HEK293 (cell line): Measurements from ENCODE around the gene FOXN1.

Experiments used
- CTCF ChIA-PET: fragments of 350-600 bp; formaldehyde crosslinking; extraction: SDS; loops from one replicate; lab custom pipeline; 2021; ENCODE audit warnings: antibody characterized with exemption; lab: Yijun Ruan, JAX
- POLR2A ChIA-PET: fragments of 300-600 bp; formaldehyde crosslinking; extraction: SDS; loops from one replicate; lab custom pipeline; 2020; ENCODE audit warnings: antibody characterized with exemption, inconsistent platforms; lab: Yijun Ruan, JAX
- H3K27ac ChIP-seq: fragments of 200-500 bp; sonication (Bioruptor generic); 2 replicates; pipeline ENCODE4 v1.5.1; 2014; ENCODE audit warnings: low read depth, low read length, control low read depth, inconsistent platforms; ENCODE audit errors: extremely low read depth
- H3K36me3 ChIP-seq, 2 experiments: fragments of 200-500 bp in 1 of 2; sonication (Bioruptor generic) in 1 of 2; 1 replicate in 1 of 2; 2 replicates in 1 of 2; pipeline ENCODE4 v1.5.1; 2014 to 2017; ENCODE audit warnings: inconsistent platforms in 2 of 2, low read length in 2 of 2; ENCODE audit not compliant: control insufficient read depth in 2 of 2, insufficient read depth in 1 of 2
- H3K4me1 ChIP-seq: fragments of 200-500 bp; sonication (Bioruptor generic); 2 replicates; pipeline ENCODE4 v1.5.1; 2014; ENCODE audit warnings: mild to moderate bottlenecking, low read length, inconsistent platforms; ENCODE audit not compliant: control insufficient read depth, insufficient read depth
- H3K4me3 ChIP-seq: 2 replicates; pipeline ENCODE4 v1.5.1; 2011; ENCODE audit warnings: low read depth, mild to moderate bottlenecking, control low read depth, low read length, moderate library complexity
- H3K9me3 ChIP-seq: fragments of 200-500 bp; sonication (Bioruptor generic); 2 replicates; pipeline ENCODE4 v1.5.1; 2014; ENCODE audit warnings: low read depth, low read length, inconsistent platforms; ENCODE audit not compliant: control insufficient read depth, insufficient read depth
- BCL11A ChIP-seq: fragments of 450-650 bp; formaldehyde crosslinking; IDR thresholded peaks from 2 replicates; pipeline ENCODE4 v1.5.1; 2016; ENCODE audit warnings: low read depth, missing biosample characterization, missing genetic modification characterization
- EGR2 ChIP-seq: fragments of 450-650 bp; formaldehyde crosslinking; IDR thresholded peaks from 2 replicates; pipeline ENCODE4 v1.5.1; 2016; ENCODE audit warnings: low read depth, missing biosample characterization, missing genetic modification characterization
- GLI4 ChIP-seq: fragments of 450-650 bp; formaldehyde crosslinking; IDR thresholded peaks from 2 replicates; pipeline ENCODE4 v1.5.1; 2016; ENCODE audit warnings: missing biosample characterization, missing genetic modification characterization
- GLIS1 ChIP-seq: fragments of 450-650 bp; formaldehyde crosslinking; IDR thresholded peaks from 2 replicates; pipeline ENCODE4 v1.5.1; 2016; ENCODE audit warnings: missing biosample characterization, missing genetic modification characterization
- GLIS2 ChIP-seq: fragments of 450-650 bp; formaldehyde crosslinking; IDR thresholded peaks from 2 replicates; pipeline ENCODE4 v1.5.1; 2016; ENCODE audit warnings: missing biosample characterization, missing genetic modification characterization
- MZF1 ChIP-seq: fragments of 450-650 bp; formaldehyde crosslinking; IDR thresholded peaks from 2 replicates; pipeline ENCODE4 v1.5.1; 2017; ENCODE audit warnings: missing biosample characterization, missing genetic modification characterization, borderline replicate concordance
- RBAK ChIP-seq: fragments of 450-650 bp; formaldehyde crosslinking; IDR thresholded peaks from 2 replicates; pipeline ENCODE4 v1.5.1; 2016; ENCODE audit warnings: missing biosample characterization, missing genetic modification characterization
- SALL2 ChIP-seq: fragments of 450-650 bp; formaldehyde crosslinking; IDR thresholded peaks from 2 replicates; pipeline ENCODE4 v1.5.0; 2017; ENCODE audit warnings: missing biosample characterization, mild to moderate bottlenecking, missing genetic modification characterization, borderline replicate concordance
- SCRT1 ChIP-seq: fragments of 450-650 bp; formaldehyde crosslinking; IDR thresholded peaks from 2 replicates; pipeline ENCODE4 v1.5.1; 2016; ENCODE audit warnings: missing biosample characterization, missing genetic modification characterization, borderline replicate concordance
- SCRT2 ChIP-seq: fragments of 450-650 bp; formaldehyde crosslinking; IDR thresholded peaks from 2 replicates; pipeline ENCODE4 v1.5.1; 2016; ENCODE audit warnings: missing biosample characterization, missing genetic modification characterization
- SETDB1 ChIP-seq: IDR thresholded peaks from one replicate; pipeline ENCODE4 v1.6.1; 2017; ENCODE audit warnings: mild to moderate bottlenecking, low read length, moderate library complexity, mixed read lengths; ENCODE audit not compliant: insufficient read length
- ZBTB17 ChIP-seq: fragments of 450-650 bp; formaldehyde crosslinking; IDR thresholded peaks from 2 replicates; pipeline ENCODE4 v1.5.1; 2016; ENCODE audit warnings: missing biosample characterization, missing genetic modification characterization
- ZEB2 ChIP-seq: fragments of 450-650 bp; formaldehyde crosslinking; IDR thresholded peaks from 2 replicates; pipeline ENCODE4 v1.5.1; 2016; ENCODE audit warnings: missing biosample characterization, missing genetic modification characterization
- ZFP3 ChIP-seq: fragments of 450-650 bp; formaldehyde crosslinking; IDR thresholded peaks from 2 replicates; pipeline ENCODE4 v1.5.1; 2016; ENCODE audit warnings: low read depth, missing biosample characterization, missing genetic modification characterization
- ZNF121 ChIP-seq: fragments of 450-650 bp; formaldehyde crosslinking; IDR thresholded peaks from 2 replicates; pipeline ENCODE4 v1.5.1; 2016; ENCODE audit warnings: missing biosample characterization, missing genetic modification characterization
- ZNF211 ChIP-seq: fragments of 450-650 bp; formaldehyde crosslinking; IDR thresholded peaks from 2 replicates; pipeline ENCODE4 v1.5.1; 2016; ENCODE audit warnings: low read depth, missing biosample characterization, missing genetic modification characterization
- ZNF221 ChIP-seq: fragments of 450-650 bp; formaldehyde crosslinking; IDR thresholded peaks from 2 replicates; pipeline ENCODE4 v1.5.1; 2017; ENCODE audit warnings: missing biosample characterization, missing genetic modification characterization, borderline replicate concordance
- ZNF24 ChIP-seq: fragments of 450-650 bp; formaldehyde crosslinking; IDR thresholded peaks from 2 replicates; pipeline ENCODE4 v1.5.1; 2016; ENCODE audit warnings: missing biosample characterization, missing genetic modification characterization
- ZNF416 ChIP-seq: fragments of 450-650 bp; formaldehyde crosslinking; IDR thresholded peaks from 2 replicates; pipeline ENCODE4 v1.5.1; 2016; ENCODE audit warnings: missing biosample characterization, missing genetic modification characterization
- ZNF510 ChIP-seq: fragments of 450-650 bp; formaldehyde crosslinking; IDR thresholded peaks from 2 replicates; pipeline ENCODE4 v1.5.1; 2018; ENCODE audit warnings: mild to moderate bottlenecking, missing genetic modification characterization, missing biosample characterization; ENCODE audit not compliant: insufficient replicate concordance
- ZNF544 ChIP-seq: fragments of 450-650 bp; formaldehyde crosslinking; IDR thresholded peaks from 2 replicates; pipeline ENCODE4 v1.5.0; 2017; ENCODE audit warnings: missing biosample characterization, missing genetic modification characterization
- ZNF555 ChIP-seq: fragments of 450-650 bp; formaldehyde crosslinking; conservative IDR thresholded peaks from 2 replicates; pipeline ENCODE4 v1.5.1; 2017; ENCODE audit warnings: missing biosample characterization, mild to moderate bottlenecking, missing genetic modification characterization, inconsistent platforms
- ZNF558 ChIP-seq: fragments of 450-650 bp; formaldehyde crosslinking; IDR thresholded peaks from 2 replicates; pipeline ENCODE4 v1.5.1; 2016; ENCODE audit warnings: missing biosample characterization, missing genetic modification characterization
- ZNF561 ChIP-seq: fragments of 450-650 bp; IDR thresholded peaks from 2 replicates; pipeline ENCODE4 v1.5.1; 2018; ENCODE audit warnings: missing biosample characterization, missing genetic modification characterization, borderline replicate concordance
- ZNF600 ChIP-seq: fragments of 450-650 bp; formaldehyde crosslinking; IDR thresholded peaks from 2 replicates; pipeline ENCODE4 v1.5.1; 2016; ENCODE audit warnings: missing biosample characterization, missing genetic modification characterization
- ZNF623 ChIP-seq: fragments of 450-650 bp; formaldehyde crosslinking; IDR thresholded peaks from 2 replicates; pipeline ENCODE4 v1.5.1; 2016; ENCODE audit warnings: missing biosample characterization, missing genetic modification characterization
- ZNF707 ChIP-seq: fragments of 450-650 bp; formaldehyde crosslinking; IDR thresholded peaks from 2 replicates; pipeline ENCODE4 v1.5.1; 2016; ENCODE audit warnings: missing biosample characterization, missing genetic modification characterization
- ZNF785 ChIP-seq: fragments of 450-650 bp; formaldehyde crosslinking; IDR thresholded peaks from 2 replicates; pipeline ENCODE4 v1.5.1; 2016; ENCODE audit warnings: missing biosample characterization, missing genetic modification characterization
- ZNF830 ChIP-seq: fragments of 450-650 bp; IDR thresholded peaks from 2 replicates; pipeline ENCODE4 v1.5.0; 2018; ENCODE audit warnings: missing biosample characterization, missing genetic modification characterization, low read depth, mild to moderate bottlenecking, moderate library complexity
- ZSCAN30 ChIP-seq: fragments of 450-650 bp; IDR thresholded peaks from 2 replicates; pipeline ENCODE4 v1.5.1; 2018; ENCODE audit warnings: missing biosample characterization, mild to moderate bottlenecking, missing genetic modification characterization, moderate library complexity
- ZXDB ChIP-seq: fragments of 450-650 bp; formaldehyde crosslinking; IDR thresholded peaks from 2 replicates; pipeline ENCODE4 v1.5.1; 2016; ENCODE audit warnings: missing biosample characterization, missing genetic modification characterization
- TF ChIP-seq, protein P1 (sequence below): fragments of 450-650 bp; formaldehyde crosslinking; IDR thresholded peaks from 2 replicates; pipeline ENCODE4 v1.5.1; 2016; ENCODE audit warnings: missing biosample characterization, missing genetic modification characterization
- TF ChIP-seq, protein P2 (sequence below): fragments of 450-650 bp; formaldehyde crosslinking; IDR thresholded peaks from 2 replicates; pipeline ENCODE4 v1.5.1; 2016; ENCODE audit warnings: missing biosample characterization, missing genetic modification characterization, borderline replicate concordance
- TF ChIP-seq, protein P3 (sequence below): fragments of 450-650 bp; formaldehyde crosslinking; IDR thresholded peaks from 2 replicates; pipeline ENCODE4 v1.5.1; 2016; ENCODE audit warnings: missing biosample characterization, missing genetic modification characterization

FOXN1 gene

DNA sequence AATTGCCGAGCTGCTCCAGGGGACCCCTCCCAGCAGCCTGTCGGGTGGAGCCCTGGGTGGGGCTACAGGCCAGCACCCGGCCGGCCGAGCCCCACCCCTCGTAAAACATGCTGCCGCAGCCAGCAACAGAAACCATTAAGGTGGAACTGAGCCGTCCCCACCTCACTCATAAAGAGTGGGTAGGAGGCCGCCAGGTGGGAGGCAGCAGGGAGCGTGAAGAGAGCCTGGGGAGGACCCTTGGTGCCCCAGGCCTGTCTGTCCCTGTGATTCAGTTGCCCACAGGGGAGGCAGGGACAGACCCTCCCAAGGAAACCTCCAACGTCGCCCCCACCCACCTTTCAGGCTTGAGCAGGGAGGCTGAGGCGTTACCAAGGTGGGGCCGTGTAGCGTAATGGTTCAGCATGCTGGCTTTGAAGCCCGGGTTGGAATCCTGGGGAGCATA is 8.4 kb downstream of the FOXN1 start (continued):
- TF ChIP-seq, protein P1, sequence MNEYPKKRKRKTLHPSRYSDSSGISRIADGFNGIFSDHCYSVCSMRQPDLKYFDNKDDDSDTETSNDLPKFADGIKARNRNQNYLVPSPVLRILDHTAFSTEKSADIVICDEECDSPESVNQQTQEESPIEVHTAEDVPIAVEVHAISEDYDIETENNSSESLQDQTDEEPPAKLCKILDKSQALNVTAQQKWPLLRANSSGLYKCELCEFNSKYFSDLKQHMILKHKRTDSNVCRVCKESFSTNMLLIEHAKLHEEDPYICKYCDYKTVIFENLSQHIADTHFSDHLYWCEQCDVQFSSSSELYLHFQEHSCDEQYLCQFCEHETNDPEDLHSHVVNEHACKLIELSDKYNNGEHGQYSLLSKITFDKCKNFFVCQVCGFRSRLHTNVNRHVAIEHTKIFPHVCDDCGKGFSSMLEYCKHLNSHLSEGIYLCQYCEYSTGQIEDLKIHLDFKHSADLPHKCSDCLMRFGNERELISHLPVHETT (tag by site-specific recombination), result no peak
- TF ChIP-seq EGR2 (tag by site-specific recombination) (peak; percentile 65), GLIS1 (tag by site-specific recombination) (peak; percentile 68), ZNF785 (no peak), ZNF510 (tag by site-specific recombination) (no peak), ZNF416 (tag by site-specific recombination) (no peak), GLI4 (tag by site-specific recombination) (no peak), ZBTB17 (tag by site-specific recombination) (no peak), ZNF623 (no peak), ZNF24 (tag by site-specific recombination) (no peak), ZNF600 (tag by site-specific recombination) (no peak), GLIS2 (tag by site-specific recombination) (peak; percentile 39), ZNF221 (tag by site-specific recombination) (no peak)
- TF ChIP-seq, all 188 proteins: peak for 6

DNA sequence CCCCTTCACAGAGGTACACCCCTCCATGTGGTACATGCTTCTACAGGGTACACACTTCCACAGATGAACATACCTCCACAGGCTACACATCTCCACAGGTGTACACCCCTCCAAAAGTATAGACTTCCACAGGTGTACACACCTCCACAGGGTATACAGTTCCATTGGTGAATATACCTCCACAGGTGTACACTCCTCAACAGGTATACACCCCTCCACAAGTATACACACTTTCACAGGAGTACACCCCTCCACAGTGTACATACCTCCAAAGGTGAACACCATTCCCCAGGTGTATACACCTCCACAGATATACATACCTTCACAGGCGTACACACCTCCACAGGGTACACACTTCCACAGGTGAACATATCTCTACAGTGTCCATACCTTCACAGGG is 9.4 kb downstream of the FOXN1 start:
- Histone ChIP-seq H3K36me3 (no peaks in the 10 kb centered on the region), H3K27ac (no peak overlapping the region), H3K9me3 (no peaks in the 10 kb centered on the region), H3K4me1 (peaks cover 4% of the 10 kb centered on the region; the same call in 1 of the 2 replicates), H3K4me3 (no peak overlapping the region)
- no peak for TF ChIP-seq BCL11A (tag by site-specific recombination)
- TF ChIP-seq RBAK (tag by site-specific recombination), result no peak
- TF ChIP-seq SCRT2, result peak; percentile 72
- TF ChIP-seq ZSCAN30 (tag by site-specific recombination), result no peak
- no peak for TF ChIP-seq ZNF830 (tag by site-specific recombination)
- no peak for TF ChIP-seq ZNF558 (tag by site-specific recombination)
- peak; percentile 48; the same call in 1 of the 2 replicates for TF ChIP-seq ZEB2 (tag by site-specific recombination)
- no peak for TF ChIP-seq ZNF561 (tag by site-specific recombination)
- TF ChIP-seq MZF1, result no peak
- peak; percentile 55; the same call in 1 of the 2 replicates for TF ChIP-seq SCRT1
- TF ChIP-seq ZNF707 (tag by site-specific recombination), result no peak
- no peak for TF ChIP-seq ZNF211 (tag by site-specific recombination)
- TF ChIP-seq ZXDB (tag by site-specific recombination), result no peak
- CTCF ChIA-PET, result interaction anchor here (1.2 kb wide), 1 partner anchor 15 kb away, joined by 3 read pairs; no protein-coding TSS in a partner anchor
- POLR2A ChIA-PET, result no interaction called here

DNA sequence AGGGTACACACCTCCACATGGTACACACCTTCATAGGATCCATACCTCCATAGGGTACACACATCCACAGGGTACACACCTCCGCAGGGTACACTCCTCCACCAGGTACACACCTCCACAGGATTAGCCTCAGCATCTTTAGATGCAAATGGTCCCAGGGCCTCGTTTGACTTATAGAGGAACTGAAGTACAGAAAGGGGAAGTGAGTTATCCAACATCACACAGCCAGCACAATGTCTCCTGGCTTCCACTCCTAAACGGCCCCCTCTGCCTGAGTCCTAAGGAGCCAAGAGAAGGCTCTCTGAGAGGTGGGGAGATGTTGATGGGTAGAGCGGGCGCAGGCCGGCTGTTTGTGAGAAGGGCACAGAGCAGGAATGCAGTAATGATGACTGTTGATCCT is 12.0 kb downstream of the FOXN1 start:
- H3K27ac ChIP-seq, result no peak overlapping the region
- ChIA-PET POLR2A (no interaction called here), CTCF (no interaction called here)
- peaks cover 4% of the 10 kb centered on the region; the same call in 1 of the 2 replicates for H3K4me1 ChIP-seq
- H3K36me3 ChIP-seq, result no peaks in the 10 kb centered on the region
- H3K4me3 ChIP-seq, result no peak overlapping the region
- no peaks in the 10 kb centered on the region for H3K9me3 ChIP-seq
- TF ChIP-seq ZFP3 (tag by site-specific recombination), result no peak
- TF ChIP-seq, protein P2, sequence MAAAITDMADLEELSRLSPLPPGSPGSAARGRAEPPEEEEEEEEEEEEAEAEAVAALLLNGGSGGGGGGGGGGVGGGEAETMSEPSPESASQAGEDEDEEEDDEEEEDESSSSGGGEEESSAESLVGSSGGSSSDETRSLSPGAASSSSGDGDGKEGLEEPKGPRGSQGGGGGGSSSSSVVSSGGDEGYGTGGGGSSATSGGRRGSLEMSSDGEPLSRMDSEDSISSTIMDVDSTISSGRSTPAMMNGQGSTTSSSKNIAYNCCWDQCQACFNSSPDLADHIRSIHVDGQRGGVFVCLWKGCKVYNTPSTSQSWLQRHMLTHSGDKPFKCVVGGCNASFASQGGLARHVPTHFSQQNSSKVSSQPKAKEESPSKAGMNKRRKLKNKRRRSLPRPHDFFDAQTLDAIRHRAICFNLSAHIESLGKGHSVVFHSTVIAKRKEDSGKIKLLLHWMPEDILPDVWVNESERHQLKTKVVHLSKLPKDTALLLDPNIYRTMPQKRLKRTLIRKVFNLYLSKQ (tag by site-specific recombination), result no peak
- TF ChIP-seq SALL2 (tag by site-specific recombination), result no peak
- no peak for TF ChIP-seq ZNF544 (tag by site-specific recombination)
- TF ChIP-seq ZNF121, result no peak
- no peak for TF ChIP-seq ZNF555 (tag by site-specific recombination)
- TF ChIP-seq, protein P3, sequence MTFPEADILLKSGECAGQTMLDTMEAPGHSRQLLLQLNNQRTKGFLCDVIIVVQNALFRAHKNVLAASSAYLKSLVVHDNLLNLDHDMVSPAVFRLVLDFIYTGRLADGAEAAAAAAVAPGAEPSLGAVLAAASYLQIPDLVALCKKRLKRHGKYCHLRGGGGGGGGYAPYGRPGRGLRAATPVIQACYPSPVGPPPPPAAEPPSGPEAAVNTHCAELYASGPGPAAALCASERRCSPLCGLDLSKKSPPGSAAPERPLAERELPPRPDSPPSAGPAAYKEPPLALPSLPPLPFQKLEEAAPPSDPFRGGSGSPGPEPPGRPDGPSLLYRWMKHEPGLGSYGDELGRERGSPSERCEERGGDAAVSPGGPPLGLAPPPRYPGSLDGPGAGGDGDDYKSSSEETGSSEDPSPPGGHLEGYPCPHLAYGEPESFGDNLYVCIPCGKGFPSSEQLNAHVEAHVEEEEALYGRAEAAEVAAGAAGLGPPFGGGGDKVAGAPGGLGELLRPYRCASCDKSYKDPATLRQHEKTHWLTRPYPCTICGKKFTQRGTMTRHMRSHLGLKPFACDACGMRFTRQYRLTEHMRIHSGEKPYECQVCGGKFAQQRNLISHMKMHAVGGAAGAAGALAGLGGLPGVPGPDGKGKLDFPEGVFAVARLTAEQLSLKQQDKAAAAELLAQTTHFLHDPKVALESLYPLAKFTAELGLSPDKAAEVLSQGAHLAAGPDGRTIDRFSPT (tag by site-specific recombination), result no peak
- TF ChIP-seq SETDB1, result no peak
